OCI-LY1 (cell line): ENCODE measurements around the gene TTN.

ENCODE experiments used
- H2AFZ ChIP-seq: fragments of 200-600 bp; sonication (generic), shearing (Covaris generic); 2 replicates; pipeline ENCODE4 v1.6.0; 2014; ENCODE audit warnings: antibody characterized with exemption, mild to moderate bottlenecking, low read length
- H3F3A ChIP-seq: fragments of 200-600 bp; sonication (generic), shearing (Covaris generic); 2 replicates; pipeline ENCODE4 v1.6.0; 2014; ENCODE audit warnings: mild to moderate bottlenecking, antibody characterized with exemption, low read length, moderate library complexity; ENCODE audit not compliant: insufficient read depth
- H3K27ac ChIP-seq: fragments of 200-600 bp; sonication (generic); 2 replicates; pipeline ENCODE4 v1.5.1; 2014; ENCODE audit warnings: low read length, mixed run types, mild to moderate bottlenecking, low read depth; ENCODE audit not compliant: poor library complexity, severe bottlenecking
- H3K27me3 ChIP-seq: fragments of 200-600 bp; sonication (generic); 2 replicates; pipeline ENCODE4 v1.6.0; 2014; ENCODE audit warnings: antibody characterized with exemption, mild to moderate bottlenecking, low read length, moderate library complexity; ENCODE audit not compliant: insufficient read depth
- H3K36me3 ChIP-seq: fragments of 200-600 bp; sonication (generic); 2 replicates; pipeline ENCODE4 v1.6.1; 2014; ENCODE audit warnings: mild to moderate bottlenecking, antibody characterized with exemption, low read length, moderate library complexity, mixed read lengths; ENCODE audit not compliant: insufficient read depth
- H3K4me1 ChIP-seq: fragments of 200-600 bp; sonication (generic); 2 replicates; pipeline ENCODE4 v1.5.1; 2014; ENCODE audit warnings: mild to moderate bottlenecking, low read length, moderate library complexity; ENCODE audit not compliant: insufficient read depth, severe bottlenecking
- H3K4me2 ChIP-seq: fragments of 200-600 bp; sonication (generic), shearing (Covaris generic); 2 replicates; pipeline ENCODE4 v1.6.1; 2014; ENCODE audit warnings: low read length
- H3K4me3 ChIP-seq: fragments of 200-600 bp; sonication (generic); 2 replicates; pipeline ENCODE4 v1.5.1; 2014; ENCODE audit warnings: low read length, low read depth, mild to moderate bottlenecking, mixed read lengths; ENCODE audit not compliant: poor library complexity, severe bottlenecking
- H3K79me2 ChIP-seq: fragments of 200-600 bp; shearing (Covaris generic); 2 replicates; pipeline ENCODE4 v1.6.1; 2016; ENCODE audit warnings: mixed run types, low read length, mixed read lengths; ENCODE audit not compliant: insufficient read depth
- H3K9ac ChIP-seq: fragments of 200-600 bp; sonication (generic), shearing (Covaris generic); 2 replicates; pipeline ENCODE4 v1.6.1; 2014; ENCODE audit warnings: mild to moderate bottlenecking, low read length, mixed read lengths
- H3K9me2 ChIP-seq: fragments of 200-600 bp; sonication (generic), shearing (Covaris generic); 2 replicates; pipeline ENCODE4 v1.6.1; 2014; ENCODE audit warnings: low read depth, mild to moderate bottlenecking, low read length, mixed read lengths
- H3K9me3 ChIP-seq: fragments of 200-600 bp; shearing (Covaris generic); 2 replicates; pipeline ENCODE4 v1.6.1; 2014; ENCODE audit warnings: low read length, mixed read lengths
- H4K20me1 ChIP-seq: fragments of 200-600 bp; sonication (generic), shearing (Covaris generic); 2 replicates; pipeline ENCODE4 v1.6.0; 2016; ENCODE audit warnings: mild to moderate bottlenecking, low read length; ENCODE audit not compliant: insufficient read depth
- EZH2 ChIP-seq: fragments of 200-600 bp; sonication (generic), shearing (Covaris generic); IDR thresholded peaks from 2 replicates; pipeline ENCODE4 v1.8.0; 2017; ENCODE audit warnings: borderline replicate concordance, mixed run types, mild to moderate bottlenecking, antibody characterized with exemption, low read length, moderate library complexity, mixed read lengths
- TF ChIP-seq, protein P1 (sequence below): fragments of 200-600 bp; sonication (generic), shearing (Covaris generic); IDR thresholded peaks from 2 replicates; pipeline ENCODE4 v1.5.1; 2017; ENCODE audit warnings: mild to moderate bottlenecking, antibody characterized with exemption, low read length, moderate library complexity, mixed read lengths

The TTN gene

DNA sequence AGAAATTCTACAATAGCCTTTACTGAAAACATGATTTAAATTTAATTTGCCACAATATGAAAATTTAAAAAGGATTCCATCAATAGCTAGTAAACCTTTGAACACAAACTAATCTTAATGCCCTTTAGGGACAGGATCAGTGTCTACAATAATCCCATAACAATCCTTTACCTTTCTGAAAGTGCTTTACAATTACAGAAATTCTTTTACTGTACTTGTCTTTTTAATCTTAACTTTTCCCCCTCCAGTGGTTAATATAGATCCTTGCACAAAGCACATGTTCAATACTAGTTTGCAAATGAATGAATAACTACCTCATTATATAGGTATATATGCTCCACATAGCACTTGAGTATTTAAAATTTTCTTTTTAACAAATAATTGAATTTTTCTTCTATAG lies 204.3 kb downstream of the TTN start:
- TF ChIP-seq, protein P1, sequence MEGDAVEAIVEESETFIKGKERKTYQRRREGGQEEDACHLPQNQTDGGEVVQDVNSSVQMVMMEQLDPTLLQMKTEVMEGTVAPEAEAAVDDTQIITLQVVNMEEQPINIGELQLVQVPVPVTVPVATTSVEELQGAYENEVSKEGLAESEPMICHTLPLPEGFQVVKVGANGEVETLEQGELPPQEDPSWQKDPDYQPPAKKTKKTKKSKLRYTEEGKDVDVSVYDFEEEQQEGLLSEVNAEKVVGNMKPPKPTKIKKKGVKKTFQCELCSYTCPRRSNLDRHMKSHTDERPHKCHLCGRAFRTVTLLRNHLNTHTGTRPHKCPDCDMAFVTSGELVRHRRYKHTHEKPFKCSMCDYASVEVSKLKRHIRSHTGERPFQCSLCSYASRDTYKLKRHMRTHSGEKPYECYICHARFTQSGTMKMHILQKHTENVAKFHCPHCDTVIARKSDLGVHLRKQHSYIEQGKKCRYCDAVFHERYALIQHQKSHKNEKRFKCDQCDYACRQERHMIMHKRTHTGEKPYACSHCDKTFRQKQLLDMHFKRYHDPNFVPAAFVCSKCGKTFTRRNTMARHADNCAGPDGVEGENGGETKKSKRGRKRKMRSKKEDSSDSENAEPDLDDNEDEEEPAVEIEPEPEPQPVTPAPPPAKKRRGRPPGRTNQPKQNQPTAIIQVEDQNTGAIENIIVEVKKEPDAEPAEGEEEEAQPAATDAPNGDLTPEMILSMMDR: no peak
- TF ChIP-seq EZH2: no peak
- no peaks in the 10 kb centered on the region for H3K79me2 ChIP-seq
- H3K36me3 ChIP-seq: peaks cover 91% of the 10 kb centered on the region
- H3K9me2 ChIP-seq: no peaks in the 10 kb centered on the region
- H3K9ac ChIP-seq: no peak overlapping the region
- no peaks in the 10 kb centered on the region for H3K4me1 ChIP-seq
- no peaks in the 10 kb centered on the region for H3F3A ChIP-seq
- H3K9me3 ChIP-seq: no peaks in the 10 kb centered on the region
- no peak overlapping the region for H3K27ac ChIP-seq
- no peak overlapping the region for H3K4me2 ChIP-seq
- H2AFZ ChIP-seq: no peak overlapping the region
- H3K27me3 ChIP-seq: no peaks in the 10 kb centered on the region
- H3K4me3 ChIP-seq: no peak overlapping the region
- no peaks in the 10 kb centered on the region for H4K20me1 ChIP-seq

DNA sequence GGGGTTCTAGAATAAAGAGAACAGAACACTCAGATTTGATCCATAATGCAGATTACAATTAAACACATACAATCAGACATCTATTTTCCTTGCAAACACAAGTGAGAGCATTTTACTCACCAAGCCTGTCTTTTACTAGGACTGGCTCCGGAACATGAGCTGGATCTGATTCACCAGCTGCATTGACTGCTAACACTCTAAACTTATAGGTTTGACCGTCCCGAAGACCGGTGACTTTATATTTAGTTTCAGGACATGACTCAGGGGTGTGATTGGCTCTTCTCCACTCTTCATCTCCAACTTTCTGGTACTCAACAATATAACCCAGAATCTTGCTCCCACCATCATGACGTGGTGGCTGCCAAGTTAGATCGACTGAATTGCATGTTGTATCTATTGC lies 214.6 kb downstream of the TTN start:
- no peaks in the 10 kb centered on the region for H3K79me2 ChIP-seq
- H3K4me3 ChIP-seq: no peak overlapping the region
- H3K27me3 ChIP-seq: no peaks in the 10 kb centered on the region
- no peaks in the 10 kb centered on the region for H3K9me3 ChIP-seq
- H4K20me1 ChIP-seq: no peaks in the 10 kb centered on the region
- H2AFZ ChIP-seq: no peak overlapping the region
- no peaks in the 10 kb centered on the region for H3K4me1 ChIP-seq
- H3K4me2 ChIP-seq: no peak overlapping the region
- TF ChIP-seq, protein P1: no peak
- TF ChIP-seq EZH2: no peak
- peaks cover 100% of the 10 kb centered on the region for H3K36me3 ChIP-seq
- no peaks in the 10 kb centered on the region for H3K9me2 ChIP-seq
- no peak overlapping the region for H3K27ac ChIP-seq
- H3F3A ChIP-seq: no peaks in the 10 kb centered on the region
- no peak overlapping the region for H3K9ac ChIP-seq

DNA sequence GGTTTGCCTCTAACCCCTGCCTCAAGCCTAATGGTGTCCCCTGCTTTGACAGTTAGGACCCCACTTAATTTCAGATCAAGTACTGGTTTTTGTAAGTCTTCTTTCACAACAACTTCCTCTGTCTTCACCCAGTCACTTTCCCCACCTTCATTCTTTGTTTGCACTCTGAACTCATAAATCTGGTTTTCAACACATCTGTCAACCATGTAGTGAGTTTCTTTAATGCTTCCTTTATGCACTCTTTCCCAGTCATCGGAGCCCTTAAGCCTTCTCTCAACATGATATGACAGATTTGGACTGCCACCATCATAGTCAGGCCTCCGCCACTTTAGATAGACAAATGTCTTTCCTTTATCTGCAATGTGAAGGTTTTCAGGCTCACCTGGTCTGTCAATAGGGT lies 217.9 kb downstream of the TTN start:
- H3K9ac ChIP-seq: no peak overlapping the region
- no peak for TF ChIP-seq EZH2
- TF ChIP-seq, protein P1: no peak
- peaks cover 93% of the 10 kb centered on the region for H3K36me3 ChIP-seq
- H4K20me1 ChIP-seq: no peaks in the 10 kb centered on the region
- H3K4me3 ChIP-seq: no peak overlapping the region
- H3K79me2 ChIP-seq: no peaks in the 10 kb centered on the region
- no peak overlapping the region for H3K4me2 ChIP-seq
- no peaks in the 10 kb centered on the region for H3K27me3 ChIP-seq
- no peaks in the 10 kb centered on the region for H3F3A ChIP-seq
- H3K9me2 ChIP-seq: no peaks in the 10 kb centered on the region
- H3K9me3 ChIP-seq: no peaks in the 10 kb centered on the region
- H2AFZ ChIP-seq: no peak overlapping the region
- H3K27ac ChIP-seq: no peak overlapping the region
- H3K4me1 ChIP-seq: no peaks in the 10 kb centered on the region
